ENCODE results near the gene KLF3.

KLF3 gene

DNA sequence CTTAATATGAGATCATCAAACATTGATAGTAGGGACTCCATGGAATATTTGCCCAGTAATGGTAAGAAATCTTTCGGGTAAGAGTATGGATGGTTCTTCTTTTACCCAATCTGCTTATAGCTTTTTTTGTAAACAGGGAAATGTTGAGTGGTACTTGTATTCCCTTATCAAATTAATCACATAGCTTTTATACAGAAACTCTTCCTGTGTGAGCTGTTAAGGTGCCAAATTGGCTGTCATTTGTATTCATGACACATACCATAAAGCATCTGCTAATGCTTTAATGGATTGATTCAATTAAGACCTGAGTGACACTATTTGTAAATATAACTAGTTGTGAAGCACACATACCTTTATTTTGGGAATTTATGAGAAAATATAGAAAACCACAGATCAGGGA, 34.2 kb downstream of the KLF3 start:
- no peak for DNase-seq (ENCODE audit: low read depth)

DNA sequence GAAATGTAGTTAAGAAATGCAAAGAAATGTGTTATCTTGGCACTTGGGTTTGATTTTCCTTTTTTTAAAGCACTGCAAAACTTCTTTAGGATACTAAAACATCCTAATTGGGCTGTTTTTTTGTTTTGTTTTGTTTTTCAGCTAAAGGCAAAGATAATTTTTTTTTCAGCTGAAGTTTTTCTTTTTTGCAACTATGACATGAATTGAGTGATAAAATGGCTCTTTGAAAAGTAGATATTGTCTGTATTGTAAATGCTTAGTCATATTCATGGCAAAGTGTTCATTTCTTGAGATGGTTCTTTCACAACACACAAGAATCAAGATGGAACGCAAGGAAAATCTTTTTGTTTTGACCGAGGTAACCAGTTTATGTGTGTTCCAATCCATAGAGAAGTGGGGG, 35.1 kb downstream of the KLF3 start:
- DNase-seq (ENCODE audit: low read depth), result no peak

- DNase-seq (ENCODE audit: low read depth), result no peak
Observed at GRCh38 chr4:38703635-38704034, 39.6 kb downstream of the KLF3 start.

DNA sequence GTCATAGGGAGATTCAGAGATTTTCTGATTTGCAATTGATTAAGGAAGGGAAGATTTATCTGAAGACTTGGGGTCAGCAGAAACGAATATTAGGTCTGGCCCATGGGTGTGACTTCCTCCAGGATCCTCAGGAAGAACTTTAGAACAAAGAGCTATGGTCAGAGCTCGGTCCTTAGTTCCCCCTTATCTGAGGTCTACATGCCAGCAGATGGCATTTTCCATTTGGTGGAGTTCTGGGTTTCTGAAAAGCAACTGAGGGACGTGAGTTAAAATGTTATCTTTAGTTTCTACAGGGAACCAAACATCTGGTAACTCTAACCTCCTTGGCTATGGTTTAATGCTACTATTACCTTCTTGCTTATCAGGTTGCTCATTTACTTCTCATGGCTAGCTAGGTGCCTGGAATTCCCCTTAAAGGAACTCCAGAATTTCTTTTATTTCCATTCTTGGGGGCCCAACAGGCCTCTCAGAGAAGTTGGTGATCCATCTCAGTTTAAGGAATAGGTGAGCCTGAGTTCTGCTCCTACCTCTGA, 40.7 kb downstream of the KLF3 start:
- no peak for DNase-seq (ENCODE audit: low read depth)

GRCh38 chr4:38706301-38706700, 42.3 kb downstream of the KLF3 start:
- DNase-seq (ENCODE audit: low read depth), result no peak

DNA sequence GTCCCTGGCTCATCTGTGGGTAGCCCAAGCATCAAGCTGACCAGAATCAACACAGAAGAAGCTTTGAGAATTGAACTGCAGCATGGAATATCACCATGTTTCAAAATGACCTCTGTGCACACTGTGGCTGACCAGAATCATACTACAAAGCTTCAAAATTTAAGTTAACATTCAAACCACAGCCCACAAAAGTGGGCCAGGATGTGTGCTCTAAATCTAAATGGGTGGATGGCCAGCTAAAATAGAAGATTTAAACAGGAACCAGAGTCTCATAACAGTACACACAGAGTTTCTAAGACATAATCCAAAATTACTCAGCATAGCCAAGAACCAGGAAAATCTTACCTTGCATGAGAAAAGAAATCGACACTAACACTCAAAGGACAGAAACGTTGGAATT, 46.1 kb downstream of the KLF3 start:
- no peak for DNase-seq (ENCODE audit: low read depth)

DNA sequence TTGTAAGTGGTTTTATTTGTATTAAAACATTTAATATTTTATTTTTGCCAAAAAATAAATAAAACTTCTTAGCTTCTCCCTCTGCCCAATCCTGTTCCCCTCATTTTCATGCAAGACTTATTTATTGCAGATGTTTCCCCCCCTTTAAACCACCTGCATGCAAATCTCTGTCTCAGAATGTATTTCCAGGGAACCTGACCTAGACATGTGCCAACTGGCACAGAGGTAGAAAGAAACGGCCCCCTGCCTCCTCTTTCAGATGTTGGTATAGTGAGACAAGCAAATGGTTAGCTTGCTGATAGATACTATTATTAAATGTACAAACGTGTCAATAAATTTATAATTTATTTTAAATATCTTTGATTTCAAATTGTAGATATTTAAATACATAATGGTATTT, 47.1 kb downstream of the KLF3 start:
- DNase-seq (ENCODE audit: low read depth), result no peak

GRCh38 chr4:38715050-38715449, 51.1 kb downstream of the KLF3 start:
- peak; percentile 63 for DNase-seq (ENCODE audit: low read depth)

GRCh38 chr4:38716256-38716655, 52.3 kb downstream of the KLF3 start:
- DNase-seq (ENCODE audit: low read depth), result no peak

GRCh38 chr4:38717604-38718003, 53.6 kb downstream of the KLF3 start:
- peak; percentile 85 for DNase-seq (ENCODE audit: low read depth)

- DNase-seq (ENCODE audit: low read depth), result no peak
Observed at GRCh38 chr4:38723114-38723513, 59.1 kb downstream of the KLF3 start.

GRCh38 chr4:38723726-38724474, 59.9 kb downstream of the KLF3 start:
- peak; percentile 64 for DNase-seq (ENCODE audit: low read depth)

DNA sequence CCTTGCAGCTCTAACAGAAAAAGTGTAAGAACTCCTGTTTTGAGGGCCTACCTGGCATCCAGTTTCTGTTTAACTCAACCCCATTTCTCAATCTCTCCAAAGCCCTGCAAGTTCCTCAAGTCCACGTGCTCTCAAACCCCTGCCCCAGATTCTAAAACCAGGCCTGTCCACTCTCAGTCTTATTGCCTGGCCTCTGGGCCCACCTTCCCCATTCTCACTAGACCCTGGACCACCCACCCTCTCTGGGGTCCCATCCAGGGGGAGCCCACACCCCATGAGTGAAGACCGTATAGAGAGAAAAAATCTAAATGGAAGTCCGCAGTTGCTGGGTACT, 60.4 kb downstream of the KLF3 start:
- no peak for DNase-seq (ENCODE audit: low read depth)

DNA sequence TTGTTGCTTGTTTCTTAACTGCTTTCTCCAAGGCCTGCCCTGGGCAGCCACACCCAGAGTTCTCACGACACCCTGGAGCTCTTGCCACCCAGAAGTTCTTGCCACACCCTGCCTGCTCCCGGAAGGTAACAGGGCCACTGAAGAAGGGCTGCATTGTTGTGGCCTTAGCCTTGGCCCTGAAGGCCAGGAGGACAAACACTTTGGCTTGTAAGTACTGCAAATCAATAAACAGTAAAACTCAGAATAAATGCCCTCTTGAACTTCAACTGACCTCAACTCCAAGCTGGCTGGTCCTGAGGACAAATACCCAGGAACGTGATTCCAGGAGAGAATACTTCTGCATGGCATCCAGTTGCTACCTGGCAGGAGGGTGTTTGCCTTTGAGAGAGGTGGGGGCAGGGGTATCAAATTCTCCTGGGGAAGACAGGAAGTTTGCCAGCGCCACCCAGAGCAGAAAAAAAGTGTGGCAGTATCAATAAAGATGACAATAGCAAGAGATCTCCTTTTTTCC, 64.7 kb downstream of the KLF3 start:
- DNase-seq (ENCODE audit: low read depth), result no peak

- DNase-seq (ENCODE audit: low read depth), result no peak
Observed at GRCh38 chr4:38730493-38730829, 66.5 kb downstream of the KLF3 start.

DNA sequence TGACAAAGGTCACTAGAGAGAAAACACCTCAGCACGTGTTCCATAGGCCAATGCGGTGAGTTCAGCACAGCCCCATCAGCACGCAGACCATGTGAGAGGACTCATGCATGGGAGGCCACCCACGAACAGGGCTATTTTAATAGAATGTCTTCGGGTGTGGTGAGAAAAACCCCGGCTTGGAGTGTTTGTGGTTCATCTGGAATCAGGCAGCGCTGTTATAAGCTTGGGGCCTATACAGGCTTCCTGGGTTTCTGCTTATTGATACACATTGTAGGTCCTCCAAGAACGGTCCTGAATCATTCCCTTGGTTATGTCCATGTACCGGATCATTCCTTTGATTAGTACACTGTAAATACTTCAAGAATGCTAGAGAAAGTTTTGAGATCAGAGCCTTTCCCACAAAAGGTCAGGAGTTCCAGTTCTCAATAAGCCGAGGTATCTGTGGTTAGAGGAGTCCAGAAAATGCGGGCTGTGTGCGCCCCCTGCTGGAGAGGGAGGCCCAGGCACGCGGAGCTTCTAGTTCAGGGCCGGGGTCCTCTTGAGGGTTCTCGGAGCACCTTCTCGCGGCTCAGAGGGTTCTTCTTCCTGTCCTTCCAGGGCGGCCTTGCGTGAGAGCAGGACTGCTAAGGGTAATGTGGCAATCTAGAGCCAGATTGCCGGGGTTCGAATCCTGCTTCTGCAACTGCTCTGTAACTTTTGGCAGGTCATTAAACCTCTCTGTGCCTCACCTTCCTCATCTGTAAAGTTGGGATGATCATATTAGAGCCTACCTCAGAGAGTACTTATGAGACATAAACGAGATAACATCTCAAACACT, 67.0 kb downstream of the KLF3 start:
- DNase-seq (ENCODE audit: low read depth), result peak; percentile 92

- no peak for DNase-seq (ENCODE audit: low read depth)
Observed at GRCh38 chr4:38733663-38734062, 69.7 kb downstream of the KLF3 start.

- no peak for DNase-seq (ENCODE audit: low read depth)
Observed at GRCh38 chr4:38734446-38734845, 70.4 kb downstream of the KLF3 start.

DNA sequence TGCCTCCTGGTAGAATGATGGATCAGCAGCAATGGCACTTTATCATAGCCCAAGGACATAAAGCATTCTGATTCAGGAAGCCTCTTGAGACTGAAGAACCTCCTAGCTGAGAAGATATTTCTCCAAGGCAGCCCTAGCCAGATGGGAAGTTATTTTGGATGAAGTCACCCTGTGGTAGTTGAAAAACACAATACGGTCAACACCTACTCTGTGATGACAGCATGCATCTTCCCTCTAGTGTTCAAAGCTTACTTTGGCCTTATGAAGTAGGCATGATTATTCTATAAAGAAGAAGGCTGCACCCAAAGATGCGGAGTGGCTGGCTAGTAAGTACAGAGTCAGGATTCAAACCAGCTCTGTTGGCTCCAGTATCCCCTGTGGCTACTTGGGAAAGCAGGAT, 70.9 kb downstream of the KLF3 start:
- peak; percentile 10 for DNase-seq (ENCODE audit: low read depth)

DNA sequence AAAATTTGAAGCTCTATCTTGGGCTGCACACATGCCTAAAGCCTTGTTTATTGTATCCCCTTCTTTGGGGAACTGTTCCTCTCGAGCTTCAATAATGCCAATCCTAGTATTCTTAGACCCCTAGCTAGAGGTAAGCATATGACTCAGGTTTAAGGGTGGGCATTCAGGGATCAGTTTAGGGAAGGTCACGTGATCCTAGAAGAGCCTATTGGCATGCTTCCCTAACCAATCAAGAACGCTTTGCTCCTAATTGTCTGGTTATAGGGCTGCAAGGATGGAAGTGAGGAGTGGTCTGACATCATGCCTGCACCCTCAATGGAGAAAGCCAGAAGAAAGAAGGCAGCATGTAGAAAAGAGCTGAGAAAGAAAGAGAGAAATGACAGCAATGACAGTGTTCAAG, 71.9 kb downstream of the KLF3 start:
- DNase-seq (ENCODE audit: low read depth), result no peak

GRCh38 chr4:38738940-38739803, 75.2 kb downstream of the KLF3 start:
- DNase-seq (ENCODE audit: low read depth), result no peak

GRCh38 chr4:38740303-38740702, 76.3 kb downstream of the KLF3 start:
- DNase-seq (ENCODE audit: low read depth), result no peak
